NCI-H510A treated with DMSO at 0.1 percent for 48 hours (cell line): ENCODE data around the gene INAVA.
"Not testable (repeated sequence)": the region's sequence is repeated elsewhere in the genome, so short reads cannot be mapped to it uniquely, and the experiment has no call there.

Experiments used
- DNase-seq: peaks from one replicate; lab custom pipeline; 2025; lab: John Stamatoyannopoulos, UW

The INAVA gene

GRCh38 chr1:200963076-200963475 is 68.4 kb downstream of the INAVA start:
- DNase-seq, result no peak

GRCh38 chr1:200963888-200964287 is 69.2 kb downstream of the INAVA start:
- not testable (repeated sequence) for DNase-seq
